Psoas muscle (tissue), 8 donors: ENCODE data around the gene SOX8. TPM values are rescaled to one million over a fixed set of nuclear protein-coding genes. Genes with fewer than 3 reads are reported as not detected.

Source experiments
- ATAC-seq, 4 donors: fragments of 200-7000 bp; cut with Tn5 transposase; one replicate each; pipeline ENCODE4 v1.9.1; 2020; ENCODE audit warnings: moderate library complexity in 3 of 4, mild to moderate bottlenecking in 2 of 4
- DNase-seq, 2 donors: peaks; one replicate each; pipeline ENCODE4 v3.0.0-alpha.2; 2020
- H3K27ac ChIP-seq: fragments of 200-600 bp; one replicate; pipeline ENCODE4 v1.8.0; 2022
- H3K27me3 ChIP-seq, 3 donors: fragments of 200-600 bp in 1 of 3; one replicate each; pipeline versions ENCODE4 v1.6.1 to v1.8.0; 2013 to 2022; ENCODE audit warnings: low read length in 2 of 3, mild to moderate bottlenecking in 2 of 3, moderate library complexity in 1 of 3; ENCODE audit not compliant: insufficient read depth in 3 of 3
- H3K36me3 ChIP-seq, 2 donors: fragments of 200-600 bp in 1 of 2; one replicate each; pipeline versions ENCODE4 v1.6.1 to v1.8.0; 2013 to 2022; ENCODE audit warnings: low read depth in 1 of 2, mild to moderate bottlenecking in 1 of 2, moderate library complexity in 1 of 2; ENCODE audit not compliant: insufficient read depth in 1 of 2
- H3K4me1 ChIP-seq: fragments of 200-600 bp; one replicate; pipeline ENCODE4 v1.8.0; 2022
- H3K4me3 ChIP-seq: fragments of 200-600 bp; one replicate; pipeline ENCODE4 v1.8.0; 2022; ENCODE audit warnings: mild to moderate bottlenecking
- H3K9me3 ChIP-seq: fragments of 200-600 bp; one replicate; pipeline ENCODE4 v1.8.0; 2022
- WGBS, 3 donors: extraction: QIAGEN DNeasy Blood & Tissue Kit; methylation state at CpG; one replicate each; pipeline versions ENCODE4 v1.1.6 to v1.1.7; 2013; 5-methylcytosine and 5-hydroxymethylcytosine counted together
- intact Hi-C, 2 donors: fragments of 100-400 bp; cut with DNase I; formaldehyde crosslinking; loops; one replicate each; pipeline versions ENCODE4 v1.11.0 to v1.14.2; 2022
- long read RNA-seq, 2 donors: library from polyadenylated mRNA; unstranded; transcript quantifications; one replicate each; pipeline ENCODE4 v2.0.0, GENCODE V29; 2021
- polyA plus RNA-seq, 3 donors: library from polyadenylated mRNA; stranded (reverse); fragments of 200-250 nt; gene quantifications; one replicate each; pipeline ENCODE4 v1.2.3, GENCODE V29; 2013
- total RNA-seq, 4 donors: library from RNA; stranded (reverse); fragmentation: NEBNext Ultra II Directional in 2 of 4; extraction: Animal tissue kit (Norgen Biotek cat#: 25700) in 2 of 4; gene quantifications; one replicate each; pipeline versions ENCODE4 v1.2.1 to v1.2.4, GENCODE V29; 2021 to 2023
- TF ChIP-seq, protein P1 (sequence below): fragments of 200-600 bp; IDR thresholded peaks from one replicate; pipeline ENCODE4 v1.8.0; 2022; ENCODE audit warnings: antibody characterized with exemption
- donor health status: healthy with polysubstance abuse.
- donor health status: DM: no; HTN: no; CAD: no; lungs with moderate emphysema.
- donor health status: Bipolar disorder and iron deficiency.
- donor health status: healthy.
- donor health status: DM: yes; HTN: yes; CAD: no.
- donor health status: DM: no; HTN: no; CAD: no.
- donor health status: DM: no; HTN: no; CAD: no.
- donor health status: DM: yes; HTN: yes; CAD: no.

SOX8 gene
- total RNA-seq (1 to 10 TPM in 2 of 4 donors, under 1 TPM in 2; 0.57 to 2.1 (median 1.3) TPM), polyA plus RNA-seq (1 to 10 TPM in 1 of 3 donors, under 1 TPM in 2; 0.45 to 5.0 (median 0.51) TPM)
- long read RNA-seq, donor 1, full-length matches to known transcripts = 3 of 3 reads
- long read RNA-seq, donor 1, partial matches to known transcripts = 0 of 3 reads
- long read RNA-seq, donor 1, other reads (novel, unspliced or antisense) = 0 of 3 reads
- long read RNA-seq, donor 2, transcript SOX8-201 (3 exons, 3,049 nt) = major isoform, 5 of 7 reads
- long read RNA-seq, donor 2, partial matches to known transcripts = 1 of 7 reads
- long read RNA-seq, donor 2, other reads (novel, unspliced or antisense) = 1 of 7 reads

- intact Hi-C loops = no loop called here
- TF ChIP-seq, protein P1, sequence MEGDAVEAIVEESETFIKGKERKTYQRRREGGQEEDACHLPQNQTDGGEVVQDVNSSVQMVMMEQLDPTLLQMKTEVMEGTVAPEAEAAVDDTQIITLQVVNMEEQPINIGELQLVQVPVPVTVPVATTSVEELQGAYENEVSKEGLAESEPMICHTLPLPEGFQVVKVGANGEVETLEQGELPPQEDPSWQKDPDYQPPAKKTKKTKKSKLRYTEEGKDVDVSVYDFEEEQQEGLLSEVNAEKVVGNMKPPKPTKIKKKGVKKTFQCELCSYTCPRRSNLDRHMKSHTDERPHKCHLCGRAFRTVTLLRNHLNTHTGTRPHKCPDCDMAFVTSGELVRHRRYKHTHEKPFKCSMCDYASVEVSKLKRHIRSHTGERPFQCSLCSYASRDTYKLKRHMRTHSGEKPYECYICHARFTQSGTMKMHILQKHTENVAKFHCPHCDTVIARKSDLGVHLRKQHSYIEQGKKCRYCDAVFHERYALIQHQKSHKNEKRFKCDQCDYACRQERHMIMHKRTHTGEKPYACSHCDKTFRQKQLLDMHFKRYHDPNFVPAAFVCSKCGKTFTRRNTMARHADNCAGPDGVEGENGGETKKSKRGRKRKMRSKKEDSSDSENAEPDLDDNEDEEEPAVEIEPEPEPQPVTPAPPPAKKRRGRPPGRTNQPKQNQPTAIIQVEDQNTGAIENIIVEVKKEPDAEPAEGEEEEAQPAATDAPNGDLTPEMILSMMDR = no peak
- Histone ChIP-seq H3K27ac (no peak within 1 kb of the TSS), H3K36me3 (no peaks in the 10 kb centered on the region), H3K4me3 (peak within 1 kb of the TSS; percentile 61), H3K9me3 (no peaks in the 10 kb centered on the region), H3K4me1 (peaks cover 9% of the 10 kb centered on the region), H3K27me3 (peaks cover 0 to 85% (median 38%) of the 10 kb centered on the region in 3 donors)
- no peak for DNase-seq
- 0 to 2% (median 1%) methylated on average over 20 to 80 of the region's 80 CpGs for whole genome bisulfite sequencing, 3 donors
- ATAC-seq = no peak
Measured at GRCh38 chr16:981695-982144, at the start of gene SOX8. SOX8 (plus strand) TSS chr16:981770; CDS start chr16:981923, 153 bp downstream.

DNA sequence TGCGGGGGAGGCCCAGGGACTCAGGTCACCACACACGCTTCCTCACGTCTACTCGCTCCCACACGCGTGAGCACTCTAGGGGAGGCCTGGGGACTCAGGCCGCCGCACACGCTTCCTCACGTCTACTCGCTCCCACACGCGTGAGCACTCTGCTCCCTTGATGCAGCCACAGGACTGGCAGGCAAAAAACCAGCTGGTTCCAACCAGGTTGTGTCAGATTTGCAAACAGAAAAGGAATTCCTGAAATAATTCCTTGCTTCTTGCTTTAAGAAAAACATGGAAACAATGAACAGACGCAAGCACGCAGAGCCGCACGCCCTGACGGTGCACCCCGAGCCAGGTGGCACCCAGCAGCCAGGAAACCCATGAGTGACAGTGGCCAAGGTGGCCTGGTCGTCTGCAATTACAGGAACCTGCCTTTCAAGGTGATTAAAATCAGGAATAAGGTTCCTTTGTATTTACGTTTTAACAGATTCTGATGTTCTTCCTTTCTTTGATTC is 48.7 kb upstream of the SOX8 start:
- H3K4me1 ChIP-seq = no peaks in the 10 kb centered on the region
- no peak overlapping the region for H3K27ac ChIP-seq
- no peaks in the 10 kb centered on the region for H3K9me3 ChIP-seq
- no peaks in the 10 kb centered on the region for H3K27me3 ChIP-seq
- ATAC-seq = no peak
- 88 to 94% (median 89%) methylated on average over 21 of the region's 21 CpGs for WGBS, 3 donors
- TF ChIP-seq, protein P1 = no peak
- H3K4me3 ChIP-seq = no peak overlapping the region
- peak in 1 of 2 donors; percentile 20 for DNase-seq
- intact Hi-C loops = no loop called here
- peaks cover 0 to 36% of the 10 kb centered on the region in 2 donors for H3K36me3 ChIP-seq

GRCh38 chr16:933581-933980 is 48.0 kb upstream of the SOX8 start:
- Histone ChIP-seq H3K27ac (no peak overlapping the region), H3K4me1 (no peaks in the 10 kb centered on the region), H3K4me3 (no peak overlapping the region), H3K9me3 (no peaks in the 10 kb centered on the region), H3K27me3 (no peaks in the 10 kb centered on the region), H3K36me3 (peaks cover 0 to 38% of the 10 kb centered on the region in 2 donors)
- DNase-seq (peak in 1 of 2 donors; percentile 36), ATAC-seq (no peak)
- TF ChIP-seq, protein P1 = no peak
- WGBS, 3 donors = 93 to 95% (median 95%) methylated on average over 14 to 15 of the region's 15 CpGs
- intact Hi-C loops = no loop called here

DNA sequence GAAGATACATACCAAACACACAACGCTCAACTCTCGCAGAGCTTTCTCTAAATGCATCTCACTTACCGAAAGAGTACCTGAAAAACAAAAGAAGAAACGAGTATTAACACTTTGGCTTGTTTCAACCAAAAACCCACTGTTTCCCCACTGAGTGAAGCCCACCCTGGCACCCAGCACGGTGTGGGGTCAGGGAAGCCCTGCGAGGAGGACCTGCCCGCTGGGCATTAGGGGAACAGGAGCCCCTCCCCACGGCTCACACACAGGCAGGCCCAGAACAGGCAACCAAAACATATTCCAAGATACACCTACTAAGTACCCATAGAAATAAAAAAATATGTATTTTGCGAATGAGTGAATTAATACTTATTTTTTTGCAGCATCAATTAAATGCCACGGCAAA is 47.4 kb upstream of the SOX8 start:
- WGBS, 3 donors = 94 to 95% (median 94%) methylated on average over 10 of the region's 10 CpGs
- H3K27me3 ChIP-seq = no peaks in the 10 kb centered on the region
- peaks cover 0 to 39% of the 10 kb centered on the region in 2 donors for H3K36me3 ChIP-seq
- DNase-seq (peak in 1 of 2 donors; percentile 15), ATAC-seq (no peak)
- intact Hi-C loops = no loop called here
- H3K27ac ChIP-seq = no peak overlapping the region
- H3K4me3 ChIP-seq = no peak overlapping the region
- no peaks in the 10 kb centered on the region for H3K4me1 ChIP-seq
- H3K9me3 ChIP-seq = no peaks in the 10 kb centered on the region
- TF ChIP-seq, protein P1 = no peak
